SU-DHL-6 (cell line): Measurements from ENCODE around the gene IRF7.

Experiments
- H2AFZ ChIP-seq: fragments of 200-600 bp; sonication (generic); 2 replicates; pipeline ENCODE4 v1.6.1; 2014; ENCODE audit warnings: low read depth, mild to moderate bottlenecking, moderate library complexity, mixed read lengths, antibody characterized with exemption, low read length; ENCODE audit not compliant: severe bottlenecking
- H3F3A ChIP-seq: fragments of 200-600 bp; shearing (Covaris generic); 2 replicates; pipeline ENCODE4 v1.6.0; 2016; ENCODE audit warnings: antibody characterized with exemption, mild to moderate bottlenecking; ENCODE audit not compliant: insufficient read depth
- H3K27ac ChIP-seq: fragments of 200-600 bp; sonication (generic); 2 replicates; pipeline ENCODE4 v1.5.1; 2016; ENCODE audit warnings: low read depth, mild to moderate bottlenecking, low read length, moderate library complexity, mixed read lengths
- H3K27me3 ChIP-seq: fragments of 200-600 bp; sonication (generic), shearing (Covaris generic); 2 replicates; pipeline ENCODE4 v1.6.0; 2014; ENCODE audit warnings: mild to moderate bottlenecking, low read length
- H3K36me3 ChIP-seq: fragments of 200-600 bp; sonication (generic); 2 replicates; pipeline ENCODE4 v1.6.1; 2014; ENCODE audit warnings: mild to moderate bottlenecking, low read length, mixed read lengths
- H3K4me2 ChIP-seq: fragments of 300-600, 200-600 bp; shearing (Covaris generic), sonication (generic); 2 replicates; pipeline ENCODE4 v1.6.0; 2014; ENCODE audit warnings: low read length, low read depth, mild to moderate bottlenecking; ENCODE audit not compliant: poor library complexity, severe bottlenecking
- H3K4me3 ChIP-seq: fragments of 200-600 bp; sonication (generic); 2 replicates; pipeline ENCODE4 v1.5.1; 2014; ENCODE audit warnings: antibody characterized with exemption, low read length, mild to moderate bottlenecking, mixed read lengths; ENCODE audit not compliant: insufficient read depth, poor library complexity, severe bottlenecking
- H3K79me2 ChIP-seq: fragments of 200-600 bp; sonication (generic); 2 replicates; pipeline ENCODE4 v1.6.1; 2014; ENCODE audit warnings: mild to moderate bottlenecking, low read length, moderate library complexity; ENCODE audit not compliant: insufficient read depth
- H3K9ac ChIP-seq: fragments of 200-600 bp; sonication (generic); 2 replicates; pipeline ENCODE4 v1.7.0; 2014; ENCODE audit warnings: mild to moderate bottlenecking, low read length
- H3K9me2 ChIP-seq: fragments of 200-600 bp; sonication (generic); replicated peaks from 2 replicates; pipeline ENCODE4 v1.6.1; 2014; ENCODE audit warnings: low read length; ENCODE audit not compliant: insufficient read depth
- H3K9me3 ChIP-seq: fragments of 200-600 bp; sonication (generic); 2 replicates; pipeline ENCODE4 v1.6.1; 2014; ENCODE audit warnings: low read length, mixed read lengths; ENCODE audit not compliant: insufficient read depth
- H4K20me1 ChIP-seq: fragments of 200-600 bp; sonication (generic); 2 replicates; pipeline ENCODE4 v1.6.1; 2014; ENCODE audit warnings: low read depth, mild to moderate bottlenecking, antibody characterized with exemption, low read length, moderate library complexity, mixed read lengths
- CTCF ChIP-seq: fragments of 200-600 bp; sonication (generic); IDR thresholded peaks from one replicate; pipeline ENCODE4 v1.5.1; 2017; ENCODE audit warnings: antibody characterized with exemption, mild to moderate bottlenecking, low read length, moderate library complexity; ENCODE audit not compliant: insufficient read depth, poor library complexity, severe bottlenecking
- EZH2phosphoT487 ChIP-seq: fragments of 200-600 bp; sonication (generic), shearing (Covaris generic); conservative IDR thresholded peaks from 2 replicates; pipeline ENCODE4 v1.6.1; 2018; ENCODE audit warnings: mild to moderate bottlenecking, antibody characterized with exemption, low read length, moderate library complexity, mixed read lengths

The IRF7 gene

GRCh38 chr11:581342-581741 is 34.4 kb downstream of the IRF7 start:
- Histone ChIP-seq H4K20me1 (peaks cover 27% of the 10 kb centered on the region; the same call in 1 of the 2 replicates), H3K79me2 (peaks cover 56% of the 10 kb centered on the region)

GRCh38 chr11:579830-580601 is 35.7 kb downstream of the IRF7 start:
- Histone ChIP-seq H3K9me3 (no peaks in the 10 kb centered on the region), H2AFZ (no peak overlapping the region), H3K79me2 (peaks cover 56% of the 10 kb centered on the region), H3K4me3 (no peak overlapping the region), H3K9ac (no peak overlapping the region), H3K36me3 (no peaks in the 10 kb centered on the region), H3K4me2 (no peak overlapping the region), H3K27ac (no peak overlapping the region), H3F3A (no peaks in the 10 kb centered on the region), H4K20me1 (peaks cover 27% of the 10 kb centered on the region; the same call in 1 of the 2 replicates), H3K9me2 (no peaks in the 10 kb centered on the region), H3K27me3 (no peaks in the 10 kb centered on the region)
- TF ChIP-seq EZH2phosphoT487 (no peak), CTCF (no peak)

More at GRCh38 chr11:581342-581741, 34.4 kb downstream of the IRF7 start:
- Histone ChIP-seq H3K9me2 (no peaks in the 10 kb centered on the region), H3K36me3 (no peaks in the 10 kb centered on the region), H3K4me3 (no peak overlapping the region), H3K9me3 (no peaks in the 10 kb centered on the region), H3K4me2 (no peak overlapping the region), H3F3A (no peaks in the 10 kb centered on the region), H3K27ac (no peak overlapping the region), H2AFZ (no peak overlapping the region), H3K27me3 (no peaks in the 10 kb centered on the region), H3K9ac (no peak overlapping the region)
- TF ChIP-seq EZH2phosphoT487 (no peak), CTCF (no peak)

- H3K4me3 ChIP-seq, result peak overlapping the region; percentile 76
- H3K9ac ChIP-seq, result peak overlapping the region; percentile 78
These were observed 37.3 kb downstream of the IRF7 start for GRCh38 chr11:578276-579035.

GRCh38 chr11:577611-577894 is 38.2 kb downstream of the IRF7 start:
- H3F3A ChIP-seq, result 0 out of 2 replicates have a peak, but pooled peaks cover 3% of the 10 kb centered on the region
- peaks cover 27% of the 10 kb centered on the region; the same call in 1 of the 2 replicates for H4K20me1 ChIP-seq
- no peaks in the 10 kb centered on the region for H3K9me3 ChIP-seq
- H3K27ac ChIP-seq, result no peak overlapping the region
- H3K4me2 ChIP-seq, result peak overlapping the region; percentile 85
- no peaks in the 10 kb centered on the region for H3K27me3 ChIP-seq
- no peaks in the 10 kb centered on the region for H3K36me3 ChIP-seq
- H2AFZ ChIP-seq, result no peak overlapping the region
- no peak for TF ChIP-seq CTCF
- TF ChIP-seq EZH2phosphoT487, result no peak
- peak overlapping the region; percentile 76 for H3K4me3 ChIP-seq
- H3K79me2 ChIP-seq, result peaks cover 56% of the 10 kb centered on the region
- H3K9me2 ChIP-seq, result no peaks in the 10 kb centered on the region
- H3K9ac ChIP-seq, result peak overlapping the region; percentile 78

More at GRCh38 chr11:578276-579035, 37.3 kb downstream of the IRF7 start:
- Histone ChIP-seq H3K79me2 (peaks cover 56% of the 10 kb centered on the region), H3K9me2 (no peaks in the 10 kb centered on the region), H3K9me3 (no peaks in the 10 kb centered on the region), H3K27me3 (no peaks in the 10 kb centered on the region), H3K27ac (no peak overlapping the region), H3K36me3 (no peaks in the 10 kb centered on the region), H4K20me1 (peaks cover 27% of the 10 kb centered on the region; the same call in 1 of the 2 replicates), H3K4me2 (peak overlapping the region; percentile 85), H3F3A (0 out of 2 replicates have a peak, but pooled peaks cover 3% of the 10 kb centered on the region), H2AFZ (no peak overlapping the region)
- TF ChIP-seq EZH2phosphoT487, result no peak
